Right renal pelvis (tissue), 4 donors: ENCODE measurements around the gene CRIM1. TPM values are rescaled to one million over a fixed set of nuclear protein-coding genes. Genes with fewer than 3 reads are reported as not detected.

ENCODE experiments used
- DNase-seq, 4 donors: peaks; one replicate each; pipeline ENCODE4 v3.0.0-alpha.2; 2013; ENCODE audit warnings: low read depth in 4 of 4, low spot score in 3 of 4, missing footprints in 1 of 4
- polyA plus RNA-seq, 4 donors: library from polyadenylated mRNA; unstranded; fragments of 120-200 nt; gene quantifications; one replicate each; pipeline ENCODE4 v1.2.1, GENCODE V29; 2013; ENCODE audit not compliant: insufficient read length in 4 of 4

Gene CRIM1
- polyA plus RNA-seq, 4 donors = 93.5 to 115 (median 103) TPM

DNA sequence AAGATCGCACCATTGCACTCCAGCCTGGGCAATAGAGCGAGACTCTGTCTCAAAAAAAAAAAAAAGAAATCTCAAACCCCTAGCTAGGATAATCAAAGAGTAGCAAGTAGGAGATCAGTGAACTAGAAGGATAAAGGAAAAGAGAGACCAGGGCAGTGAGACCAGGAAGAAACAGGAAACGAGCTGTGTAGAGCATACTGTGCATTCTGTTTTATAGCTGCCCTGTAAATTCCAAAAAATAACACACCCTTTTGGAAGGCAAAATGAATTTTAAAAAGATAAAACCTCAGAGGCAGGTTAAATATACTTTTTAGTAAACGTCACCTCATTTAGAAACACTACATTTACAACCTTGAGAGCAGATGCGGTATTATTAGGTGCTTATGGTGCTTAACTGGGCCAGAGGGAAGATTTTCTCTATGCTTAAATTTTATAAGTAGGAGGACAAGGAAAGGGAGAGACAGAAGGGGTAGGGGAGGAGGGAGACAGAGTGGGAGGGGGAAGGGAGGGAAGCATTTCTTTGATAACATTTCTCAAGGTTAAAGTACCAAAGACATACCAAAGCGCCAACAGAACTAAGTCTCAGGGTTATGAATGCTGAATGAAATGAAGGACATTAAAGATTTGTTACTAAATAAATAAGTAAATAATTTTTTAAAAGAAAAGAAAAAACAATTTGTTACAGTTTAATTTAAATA lies 212.3 kb downstream of the CRIM1 start:
- DNase-seq = no peak

- no peak for DNase-seq
These were observed 213.1 kb downstream of the CRIM1 start for GRCh38 chr2:36568516-36569246.

DNA sequence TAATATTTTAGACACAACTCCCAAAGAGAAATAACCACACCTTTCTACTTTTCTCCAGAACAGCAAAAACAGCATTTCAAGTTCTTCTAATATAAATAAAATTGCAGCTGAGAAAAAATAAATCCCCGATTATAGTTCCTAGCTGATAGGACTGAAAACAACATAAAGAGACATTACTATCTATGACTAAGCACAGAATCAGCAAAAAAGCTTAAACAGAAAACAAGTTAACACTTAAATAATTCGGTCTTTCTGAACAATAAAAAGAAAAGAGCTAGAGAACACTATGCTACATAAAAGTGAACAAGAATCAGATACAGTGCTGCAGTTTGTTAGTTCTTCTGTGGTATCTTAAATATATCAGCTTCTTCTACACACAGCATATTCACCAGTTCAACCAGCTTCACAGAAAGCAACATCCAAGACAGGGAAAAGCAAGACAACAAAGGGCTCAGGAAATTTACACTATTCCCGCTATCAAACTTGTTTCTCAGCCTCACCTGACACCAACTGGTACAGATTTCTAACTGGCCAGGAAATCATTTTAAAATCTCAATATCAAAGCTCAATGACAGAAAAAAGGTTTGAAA lies 213.8 kb downstream of the CRIM1 start:
- DNase-seq = no peak

- DNase-seq = no peak
These were observed 214.8 kb downstream of the CRIM1 start for GRCh38 chr2:36570416-36570815.

GRCh38 chr2:36572054-36572718 lies 216.6 kb downstream of the CRIM1 start:
- DNase-seq = no peak

- DNase-seq = no peak
These were observed 217.1 kb downstream of the CRIM1 start for GRCh38 chr2:36572719-36573059.

GRCh38 chr2:36573165-36573564 lies 217.6 kb downstream of the CRIM1 start:
- no peak for DNase-seq

- DNase-seq = no peak
These were observed 219.0 kb downstream of the CRIM1 start for GRCh38 chr2:36574560-36574959.

DNA sequence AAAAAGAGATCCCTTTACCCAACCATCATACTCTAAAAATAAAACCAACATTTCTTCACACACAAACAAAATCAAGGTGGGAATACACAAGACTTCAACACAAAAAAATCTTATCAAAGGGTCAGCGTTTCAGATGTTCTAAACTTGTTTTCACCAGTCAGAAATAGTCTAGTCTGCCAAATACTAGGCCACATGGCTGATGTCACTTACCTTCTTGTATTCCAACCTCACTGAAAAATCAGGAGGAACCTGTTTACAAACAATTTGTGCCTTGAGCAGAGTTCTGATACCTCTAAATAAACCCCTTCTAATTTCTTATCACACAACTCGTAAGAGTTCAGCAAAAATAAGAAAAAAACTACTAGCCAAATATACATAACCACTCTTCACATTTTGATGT lies 222.3 kb downstream of the CRIM1 start:
- DNase-seq = no peak

DNA sequence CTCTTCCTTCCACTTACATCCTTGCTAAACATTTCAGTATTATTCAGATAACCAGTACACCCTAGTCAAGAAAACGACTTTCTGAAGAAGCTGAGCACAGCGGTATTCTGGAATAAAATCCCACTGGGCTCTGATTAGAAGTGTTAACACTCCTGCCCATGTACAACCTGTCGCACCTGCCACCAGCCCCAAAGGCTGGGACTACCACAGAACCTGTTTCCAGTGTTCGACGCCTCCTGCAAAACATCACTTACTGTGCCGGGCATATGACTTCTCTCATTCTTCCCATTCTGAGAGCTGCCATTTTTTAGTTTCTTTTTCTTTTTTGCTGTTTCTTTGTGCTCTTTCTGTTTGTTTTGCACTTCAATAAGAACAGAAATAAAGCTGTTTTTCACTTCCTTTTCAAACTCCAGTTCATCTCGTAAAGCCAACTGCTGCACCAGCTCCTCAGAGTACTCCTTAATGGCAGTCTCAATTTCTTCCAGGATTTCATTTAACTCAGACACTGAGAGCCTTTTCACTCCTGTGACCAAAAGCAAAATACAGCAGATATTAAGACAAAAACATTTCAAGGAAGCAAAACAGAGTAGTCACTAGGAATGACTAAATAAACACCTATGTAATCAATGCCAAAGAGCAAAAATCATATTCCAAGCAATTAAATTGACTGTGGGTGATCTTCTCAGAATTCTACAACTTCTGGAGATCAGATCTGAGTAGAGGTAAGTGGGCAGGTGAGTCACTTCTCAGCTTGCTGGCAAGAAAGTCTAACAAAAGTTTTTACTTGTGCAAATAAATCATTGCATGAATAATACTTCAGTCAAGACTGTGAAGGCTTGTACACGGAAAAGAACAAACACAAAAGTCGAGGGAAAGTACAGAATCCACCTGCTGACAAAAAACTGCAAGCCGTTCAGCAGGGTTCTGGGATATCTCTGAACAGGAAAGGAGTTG lies 223.0 kb downstream of the CRIM1 start:
- DNase-seq = no peak

DNA sequence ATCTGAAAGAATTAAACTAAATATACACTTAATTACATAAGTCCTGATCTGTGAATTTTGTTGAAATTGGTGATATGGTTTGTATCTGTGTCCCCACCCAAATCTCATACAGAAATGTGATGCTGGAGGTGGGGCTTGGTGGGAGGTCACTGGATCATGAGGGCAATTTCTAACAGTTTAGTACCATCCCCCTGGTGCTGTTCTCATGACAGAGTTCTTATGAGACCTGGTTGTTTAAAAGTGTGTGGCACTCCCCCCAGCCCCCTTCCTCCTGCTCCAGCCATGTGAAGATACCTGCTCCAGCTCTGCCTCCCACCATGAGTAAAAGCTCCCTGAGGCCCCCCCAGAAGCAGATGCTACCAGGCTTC lies 223.7 kb downstream of the CRIM1 start:
- DNase-seq = no peak

DNA sequence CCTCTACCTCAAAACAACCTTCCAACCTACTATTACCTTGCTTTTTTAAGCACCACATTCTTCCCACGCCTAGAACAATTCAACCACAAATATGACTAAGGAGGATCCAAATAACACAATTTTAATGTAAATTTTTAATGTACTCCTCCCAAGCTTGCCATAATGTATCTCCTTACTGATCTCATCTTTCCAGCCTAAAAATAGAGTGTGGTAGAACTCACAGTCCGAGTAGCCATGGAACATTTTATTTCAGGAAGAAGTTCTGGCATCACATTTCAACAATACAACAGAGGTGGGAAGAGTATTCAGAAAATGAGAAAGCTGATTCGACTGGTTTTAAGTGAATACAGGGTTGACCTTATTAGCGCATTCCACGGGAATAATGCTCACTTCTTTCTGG lies 227.0 kb downstream of the CRIM1 start:
- DNase-seq = no peak

DNA sequence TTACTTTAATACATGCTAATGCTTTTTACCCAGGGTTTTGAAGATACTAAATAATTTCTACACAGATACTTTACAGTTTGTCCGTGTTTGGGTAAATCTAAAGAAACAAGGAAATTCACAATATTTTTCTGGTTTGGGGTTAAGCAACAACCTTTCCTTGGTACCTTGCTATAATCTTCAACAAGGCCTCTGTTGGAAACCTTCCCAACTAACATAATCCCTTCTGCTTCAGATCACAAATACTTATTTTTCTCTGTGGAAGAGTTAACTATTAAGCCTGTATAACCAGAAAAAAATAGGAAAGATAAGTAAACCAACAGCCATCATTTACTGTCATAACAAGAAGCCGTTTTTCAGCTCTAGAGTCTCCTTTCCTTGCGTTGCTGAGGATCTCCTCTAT lies 227.4 kb downstream of the CRIM1 start:
- DNase-seq = no peak

DNA sequence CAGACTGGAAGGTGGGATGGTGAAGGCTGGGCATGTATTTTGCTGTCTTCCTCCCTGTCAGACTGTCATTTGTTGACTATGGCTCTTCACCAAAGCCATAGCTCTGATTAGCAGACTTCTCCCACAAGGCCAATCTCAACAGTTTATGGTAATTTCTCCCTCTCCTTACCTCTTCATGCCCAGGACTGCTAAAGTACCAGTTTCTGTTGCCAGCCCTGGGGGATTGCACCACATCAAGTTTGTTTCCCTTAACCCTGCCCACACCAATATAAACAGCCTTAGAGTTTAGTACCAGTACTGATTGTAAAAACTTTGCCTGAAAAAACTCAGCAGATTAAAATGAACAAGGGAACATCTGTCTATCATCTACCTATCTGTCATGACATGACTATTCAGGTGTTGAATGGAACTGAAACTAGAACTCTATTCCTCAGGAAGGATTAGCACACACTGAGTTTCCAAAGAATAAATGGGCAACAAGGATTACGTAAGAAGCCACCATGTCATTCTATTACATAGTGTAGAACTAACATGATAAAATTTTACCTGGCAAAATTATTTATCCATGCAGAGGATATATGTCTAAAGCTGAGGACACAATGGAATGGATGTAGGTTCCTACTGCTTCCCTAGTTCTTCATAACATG lies 228.7 kb downstream of the CRIM1 start:
- DNase-seq = no peak

DNA sequence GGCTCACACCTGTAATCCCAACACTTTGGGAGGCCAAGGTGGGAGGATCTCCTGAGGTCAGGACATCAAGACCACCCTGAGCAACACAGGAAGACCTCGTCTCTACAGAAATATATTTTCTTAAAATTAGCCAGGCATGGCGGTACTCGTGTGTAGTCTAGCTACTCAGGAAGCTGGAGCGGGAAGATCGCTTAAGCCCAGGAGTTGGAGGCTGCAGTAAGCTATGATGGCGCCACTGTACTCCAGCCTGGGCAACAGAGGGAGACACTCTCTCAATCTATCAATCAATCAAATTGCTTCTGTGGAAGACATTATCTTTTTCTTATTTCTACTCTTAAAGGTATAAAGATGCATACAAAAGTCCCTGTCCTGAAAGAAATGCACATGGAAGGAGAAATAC lies 231.1 kb downstream of the CRIM1 start:
- DNase-seq = no peak

GRCh38 chr2:36587101-36587500 lies 231.5 kb downstream of the CRIM1 start:
- no peak for DNase-seq

- no peak for DNase-seq
These were observed 232.0 kb downstream of the CRIM1 start for GRCh38 chr2:36587556-36587955.

DNA sequence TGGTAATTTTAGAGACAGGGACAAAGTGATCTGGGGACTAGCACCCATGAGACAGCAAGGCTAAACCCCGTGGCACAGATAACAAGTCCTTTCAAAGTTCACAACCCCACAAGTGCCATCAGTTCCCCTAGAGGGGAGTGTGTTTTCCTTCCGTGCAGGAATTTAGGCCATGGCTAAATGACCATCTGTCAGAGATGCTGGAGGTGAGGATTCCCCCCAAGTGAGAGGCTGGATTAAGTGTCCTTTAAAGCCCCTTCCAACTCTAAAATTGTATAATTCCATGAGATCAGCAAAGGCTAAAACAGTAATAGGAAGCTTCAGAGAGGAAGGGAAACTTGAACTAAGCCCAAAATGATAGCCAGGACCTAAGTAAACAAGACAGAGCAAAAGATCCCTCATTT lies 233.7 kb downstream of the CRIM1 start:
- no peak for DNase-seq

DNA sequence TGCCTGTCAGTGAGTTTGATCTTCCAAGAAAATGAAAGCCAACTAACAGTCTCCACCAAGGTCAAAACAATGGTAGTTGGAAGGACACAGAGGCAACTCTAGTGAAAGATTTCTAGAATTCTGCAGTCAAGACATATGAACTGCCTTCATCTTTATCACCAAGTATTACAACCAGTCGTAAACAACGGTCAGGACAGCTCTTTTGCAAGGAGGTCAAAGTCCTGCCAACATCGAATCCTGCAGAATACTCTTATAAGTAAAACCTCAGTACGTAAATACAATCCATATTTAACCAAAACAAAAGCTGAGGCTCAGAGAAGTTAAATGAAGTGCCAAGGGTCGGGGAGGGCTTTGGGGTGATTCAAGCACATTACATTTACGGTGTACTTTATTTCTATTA lies 239.3 kb downstream of the CRIM1 start:
- no peak for DNase-seq

GRCh38 chr2:36596397-36596796 lies 240.8 kb downstream of the CRIM1 start:
- DNase-seq = no peak
